ENCODE measurements around the gene BCL11A. TPM values are rescaled to one million over a fixed set of nuclear protein-coding genes. Genes with fewer than 3 reads are reported as not detected.

The BCL11A gene
- polyA plus RNA-seq, 1 experiment = 0.60 TPM

- ChIA-PET CTCF (interaction anchor here (0.6 to 2.8 kb wide), 6 partner anchors 10 to 46 kb away, joined by 3 to 19 read pairs (median 11); no protein-coding TSS in a partner anchor), POLR2A (no interaction called here)
- H3K4me3 ChIP-seq (ENCODE audit: low read depth, low read length) = peak overlapping the region; percentile 85
- TF ChIP-seq CTCF (IDR thresholded peaks at IDR 0.05; ENCODE audit: insufficient read depth, low read depth, low read length) = no peak
- H3K27me3 ChIP-seq (ENCODE audit: control insufficient read depth, insufficient read depth, low read length) = peaks cover 2% of the 10 kb centered on the region; the same call in 1 of the 2 replicates
- H3K36me3 ChIP-seq (ENCODE audit: control insufficient read depth, insufficient read depth, low read length) = no peaks in the 10 kb centered on the region
- no peak for DNase-seq (ENCODE audit: low read depth)
Measured at GRCh38 chr2:60550984-60551239, 2.5 kb downstream of the BCL11A start.

- POLR2A ChIA-PET = interaction anchor here (0.6 to 0.7 kb wide), 2 partner anchors 11 to 687 kb away, joined by 3 to 4 read pairs; no protein-coding TSS in a partner anchor
- Histone ChIP-seq H3K36me3 (ENCODE audit: control insufficient read depth, insufficient read depth, low read length) (peaks cover under 1% of the 10 kb centered on the region; the same call in 1 of the 2 replicates), H3K4me3 (ENCODE audit: low read depth, low read length) (peak overlapping the region; percentile 85), H3K27me3 (ENCODE audit: control insufficient read depth, insufficient read depth, low read length) (no peaks in the 10 kb centered on the region)
- peak; percentile 85 for TF ChIP-seq CTCF (IDR thresholded peaks at IDR 0.05; ENCODE audit: insufficient read depth, low read depth, low read length)
- CTCF ChIA-PET = interaction anchor here (0.6 to 2.8 kb wide), 48 partner anchors 9 to 1844 kb away, joined by 3 to 19 read pairs (median 3); no protein-coding TSS in a partner anchor
- no peak for DNase-seq (ENCODE audit: low read depth)
Measured at GRCh38 chr2:60550178-60550983, 3.1 kb downstream of the BCL11A start.

GRCh38 chr2:60549928-60550177 lies 3.6 kb downstream of the BCL11A start:
- H3K36me3 ChIP-seq (ENCODE audit: control insufficient read depth, insufficient read depth, low read length) = peaks cover 2% of the 10 kb centered on the region; the same call in 1 of the 2 replicates
- DNase-seq (ENCODE audit: low read depth) = no peak
- CTCF ChIA-PET = interaction anchor here (0.6 to 2.8 kb wide), 43 partner anchors 8 to 1844 kb away, joined by 3 to 19 read pairs (median 3); no protein-coding TSS in a partner anchor
- POLR2A ChIA-PET = interaction anchor here (0.6 to 0.7 kb wide), 2 partner anchors 11 to 687 kb away, joined by 3 to 4 read pairs; no protein-coding TSS in a partner anchor
- TF ChIP-seq CTCF (IDR thresholded peaks at IDR 0.05; ENCODE audit: insufficient read depth, low read depth, low read length) = no peak
- no peaks in the 10 kb centered on the region for H3K27me3 ChIP-seq (ENCODE audit: control insufficient read depth, insufficient read depth, low read length)
- peak overlapping the region; percentile 85 for H3K4me3 ChIP-seq (ENCODE audit: low read depth, low read length)

- Histone ChIP-seq H3K27me3 (ENCODE audit: control insufficient read depth, insufficient read depth, low read length) (no peaks in the 10 kb centered on the region), H3K4me3 (ENCODE audit: low read depth, low read length) (peak overlapping the region; percentile 85), H3K36me3 (ENCODE audit: control insufficient read depth, insufficient read depth, low read length) (peaks cover 2% of the 10 kb centered on the region; the same call in 1 of the 2 replicates)
- CTCF ChIA-PET = interaction anchor here (0.6 to 2.8 kb wide), 29 partner anchors 8 to 1698 kb away, joined by 3 to 19 read pairs (median 4); no protein-coding TSS in a partner anchor
- POLR2A ChIA-PET = interaction anchor here (0.7 kb wide), 1 partner anchor 686 kb away, joined by 4 read pairs; no protein-coding TSS in a partner anchor
- no peak for TF ChIP-seq CTCF (IDR thresholded peaks at IDR 0.05; ENCODE audit: insufficient read depth, low read depth, low read length)
- DNase-seq (ENCODE audit: low read depth) = no peak
Measured at GRCh38 chr2:60549238-60549927, 4.1 kb downstream of the BCL11A start.

GRCh38 chr2:60548845-60549237 lies 4.6 kb downstream of the BCL11A start:
- no peak for DNase-seq (ENCODE audit: low read depth)
- Histone ChIP-seq H3K4me3 (ENCODE audit: low read depth, low read length) (peak overlapping the region; percentile 85), H3K27me3 (ENCODE audit: control insufficient read depth, insufficient read depth, low read length) (no peaks in the 10 kb centered on the region), H3K36me3 (ENCODE audit: control insufficient read depth, insufficient read depth, low read length) (peaks cover 2% of the 10 kb centered on the region; the same call in 1 of the 2 replicates)
- POLR2A ChIA-PET = no interaction called here
- no peak for TF ChIP-seq CTCF (IDR thresholded peaks at IDR 0.05; ENCODE audit: insufficient read depth, low read depth, low read length)
- CTCF ChIA-PET = interaction anchor here (1.8 to 2.8 kb wide), 3 partner anchors 9 to 65 kb away, joined by 5 to 19 read pairs (median 15); no protein-coding TSS in a partner anchor
